Measurements from ENCODE around the gene NEK6.

Gene NEK6

GRCh38 chr9:124325816-124326215, 68.1 kb downstream of the NEK6 start:
- TF ChIP-seq CREB1 (IDR thresholded peaks at IDR 0.05; ENCODE audit: low read depth) = no peak
- no peak for TF ChIP-seq MAX (IDR thresholded peaks at IDR 0.05)
- no peak for TF ChIP-seq EGR1 (IDR thresholded peaks at IDR 0.05)
- no peak for TF ChIP-seq YY1 (IDR thresholded peaks at IDR 0.05; ENCODE audit: low read depth)
- TF ChIP-seq FOXM1 (IDR thresholded peaks at IDR 0.05; ENCODE audit: borderline replicate concordance, low read depth) = no peak
- TF ChIP-seq TAF1 (IDR thresholded peaks at IDR 0.05; ENCODE audit: low read depth) = no peak
- TF ChIP-seq EP300 (IDR thresholded peaks at IDR 0.05; ENCODE audit: borderline replicate concordance) = no peak
- TF ChIP-seq TEAD4 (IDR thresholded peaks at IDR 0.05) = no peak
- TF ChIP-seq RAD21 (IDR thresholded peaks at IDR 0.05; ENCODE audit: low read depth) = no peak
- no peak for TF ChIP-seq REST (IDR thresholded peaks at IDR 0.05; ENCODE audit: low read depth)
- no peak for TF ChIP-seq USF1 (IDR thresholded peaks at IDR 0.05)
- no peak for TF ChIP-seq NFIC (IDR thresholded peaks at IDR 0.05)

- TF ChIP-seq MAX (IDR thresholded peaks at IDR 0.05) (no peak), ZBTB7A (IDR thresholded peaks at IDR 0.05; ENCODE audit: low read depth) (no peak), REST (IDR thresholded peaks at IDR 0.05; ENCODE audit: low read depth) (no peak), NFIC (IDR thresholded peaks at IDR 0.05) (no peak)
Observed at GRCh38 chr9:124326378-124326777, 68.6 kb downstream of the NEK6 start.

DNA sequence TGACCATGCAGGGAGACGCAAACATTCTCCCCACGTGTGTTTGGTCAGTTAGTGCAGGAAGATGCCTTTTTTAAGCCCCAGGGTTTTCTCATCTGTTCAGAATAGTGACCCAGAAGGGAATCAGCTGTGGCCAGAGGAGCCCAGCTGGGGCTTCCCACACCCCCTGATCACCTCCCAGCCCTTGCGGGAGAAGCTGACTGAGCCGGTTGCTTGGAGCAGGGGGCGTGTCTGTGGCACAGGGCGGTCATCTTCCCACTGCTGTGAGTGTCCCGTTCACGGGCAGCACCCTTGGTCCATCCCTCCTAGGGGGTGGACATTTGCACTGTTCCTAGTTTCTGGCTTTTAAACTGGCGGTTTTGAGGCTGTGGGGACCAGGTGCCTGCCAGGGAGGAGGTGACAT, 69.7 kb downstream of the NEK6 start:
- TF ChIP-seq TAF1 (IDR thresholded peaks at IDR 0.05; ENCODE audit: low read depth) (no peak), CEBPB (IDR thresholded peaks at IDR 0.05) (no peak), YY1 (IDR thresholded peaks at IDR 0.05; ENCODE audit: low read depth) (no peak), FOXM1 (IDR thresholded peaks at IDR 0.05; ENCODE audit: borderline replicate concordance, low read depth) (no peak), ZBTB7A (IDR thresholded peaks at IDR 0.05; ENCODE audit: low read depth) (no peak), NFIC (IDR thresholded peaks at IDR 0.05) (no peak), REST (IDR thresholded peaks at IDR 0.05; ENCODE audit: low read depth) (no peak), USF1 (IDR thresholded peaks at IDR 0.05) (no peak), EP300 (IDR thresholded peaks at IDR 0.05; ENCODE audit: borderline replicate concordance) (no peak), TCF12 (IDR thresholded peaks at IDR 0.05; ENCODE audit: low read depth) (no peak), EGR1 (IDR thresholded peaks at IDR 0.05) (no peak), CREB1 (IDR thresholded peaks at IDR 0.05; ENCODE audit: low read depth) (no peak), TEAD4 (IDR thresholded peaks at IDR 0.05) (no peak), MAX (IDR thresholded peaks at IDR 0.05) (no peak), RAD21 (IDR thresholded peaks at IDR 0.05; ENCODE audit: low read depth) (no peak)

GRCh38 chr9:124328285-124328684, 70.5 kb downstream of the NEK6 start:
- no peak for TF ChIP-seq REST (IDR thresholded peaks at IDR 0.05; ENCODE audit: low read depth)
- TF ChIP-seq MAX (IDR thresholded peaks at IDR 0.05) = no peak
- no peak for TF ChIP-seq RAD21 (IDR thresholded peaks at IDR 0.05; ENCODE audit: low read depth)
- no peak for TF ChIP-seq NFIC (IDR thresholded peaks at IDR 0.05)
- TF ChIP-seq CREB1 (IDR thresholded peaks at IDR 0.05; ENCODE audit: low read depth) = no peak
- no peak for TF ChIP-seq ZBTB7A (IDR thresholded peaks at IDR 0.05; ENCODE audit: low read depth)

Data from Ishikawa (cell line).